Lower lobe of right lung (tissue), 2 donors: ENCODE measurements around the gene LRRC26. TPM values are rescaled to one million over a fixed set of nuclear protein-coding genes. Genes with fewer than 3 reads are reported as not detected.
"Not testable (repeated sequence)": the region's sequence is repeated elsewhere in the genome, so short reads cannot be mapped to it uniquely, and the experiment has no call there.

Experiments
- ATAC-seq, 2 donors: fragments of 200-7000 bp; cut with Tn5 transposase; one replicate each; pipeline ENCODE4 v1.9.1; 2020 to 2022; ENCODE audit warnings: mild to moderate bottlenecking in 2 of 2, moderate library complexity in 2 of 2
- DNase-seq: peaks from one replicate; pipeline ENCODE4 v3.0.0-alpha.2; 2020
- H3K27ac ChIP-seq: fragments of 200-600 bp; one replicate; pipeline ENCODE4 v1.8.0; 2022
- H3K27me3 ChIP-seq: fragments of 200-600 bp; one replicate; pipeline ENCODE4 v1.8.0; 2022; ENCODE audit warnings: low read depth
- H3K36me3 ChIP-seq: fragments of 200-600 bp; one replicate; pipeline ENCODE4 v1.8.0; 2022; ENCODE audit warnings: mild to moderate bottlenecking
- H3K4me1 ChIP-seq: fragments of 200-600 bp; one replicate; pipeline ENCODE4 v1.8.0; 2022
- H3K4me3 ChIP-seq: fragments of 200-600 bp; one replicate; pipeline ENCODE4 v1.8.0; 2022; ENCODE audit warnings: mild to moderate bottlenecking
- H3K9me3 ChIP-seq: fragments of 200-600 bp; one replicate; pipeline ENCODE4 v1.8.0; 2022
- CTCF ChIP-seq: fragments of 200-600 bp; IDR thresholded peaks from one replicate; pipeline ENCODE4 v1.8.0; 2022; ENCODE audit warnings: antibody characterized with exemption, mild to moderate bottlenecking
- intact Hi-C: fragments of 100-400 bp; cut with DNase I; formaldehyde crosslinking; loops from one replicate; pipeline ENCODE4 v1.11.0; 2022
- microRNA-seq: library from miRNA; unstranded; fragments of <30 nt; microRNA quantifications from one replicate; pipeline ENCODE4 v1.2.0, GENCODE V29; 2020; ENCODE audit warnings: borderline number of aligned reads
- total RNA-seq: library from RNA; stranded (reverse); fragmentation: NEBNext Ultra II Directional; extraction: Animal tissue kit (Norgen Biotek cat#: 25700); gene quantifications from one replicate; pipeline ENCODE4 v1.2.1, GENCODE V29; 2021
- donor health status: DM: no; HTN: yes; CAD: no; lungs with severe emphysema.

The LRRC26 gene
- total RNA-seq, 1 donor from 2014 or later: 1.0 TPM

GRCh38 chr9:137127301-137128157 is 42.3 kb downstream of the LRRC26 start:
- ATAC-seq (peak; percentile 6 to 41), DNase-seq (no peak)
- H3K36me3 ChIP-seq: no peaks in the 10 kb centered on the region
- H3K27ac ChIP-seq: peak overlapping the region; percentile 80
- TF ChIP-seq CTCF: no peak
- intact Hi-C loops: no loop called here
- peak overlapping the region; percentile 80 for H3K4me3 ChIP-seq
- H3K4me1 ChIP-seq: peaks cover 31% of the 10 kb centered on the region
- peaks cover 8% of the 10 kb centered on the region for H3K27me3 ChIP-seq
- no peaks in the 10 kb centered on the region for H3K9me3 ChIP-seq

GRCh38 chr9:137126786-137127185 is 43.1 kb downstream of the LRRC26 start:
- intact Hi-C loops: no loop called here
- H3K27ac ChIP-seq: peak overlapping the region; percentile 80

GRCh38 chr9:137123952-137124462 is 45.8 kb downstream of the LRRC26 start:
- ATAC-seq, H3K27me3 ChIP-seq, H3K27ac ChIP-seq, DNase-seq, H3K4me3 ChIP-seq, H3K9me3 ChIP-seq, H3K36me3 ChIP-seq, intact Hi-C loops: not testable (repeated sequence)
- peaks cover 29% of the 10 kb centered on the region for H3K4me1 ChIP-seq

More at GRCh38 chr9:137126786-137127185, 43.1 kb downstream of the LRRC26 start:
- H3K4me3 ChIP-seq: peak overlapping the region; percentile 80
- H3K36me3 ChIP-seq: no peaks in the 10 kb centered on the region
- no peak for TF ChIP-seq CTCF
- peaks cover 31% of the 10 kb centered on the region for H3K4me1 ChIP-seq
- ATAC-seq (no peak), DNase-seq (no peak)
- H3K27me3 ChIP-seq: peaks cover 5% of the 10 kb centered on the region
- no peaks in the 10 kb centered on the region for H3K9me3 ChIP-seq

GRCh38 chr9:137123468-137123837 is 46.4 kb downstream of the LRRC26 start:
- TF ChIP-seq CTCF: no peak
- intact Hi-C loops: no loop called here

GRCh38 chr9:137122796-137123467 is 46.9 kb downstream of the LRRC26 start:
- peaks cover 18% of the 10 kb centered on the region for H3K4me1 ChIP-seq
- H3K4me3 ChIP-seq, H3K36me3 ChIP-seq, H3K9me3 ChIP-seq, ATAC-seq, H3K27ac ChIP-seq, DNase-seq, H3K27me3 ChIP-seq, intact Hi-C loops: not testable (repeated sequence)

More at GRCh38 chr9:137123468-137123837, 46.4 kb downstream of the LRRC26 start:
- no peak for DNase-seq
- no peaks in the 10 kb centered on the region for H3K9me3 ChIP-seq
- no peaks in the 10 kb centered on the region for H3K27me3 ChIP-seq
- H3K36me3 ChIP-seq: no peaks in the 10 kb centered on the region
- H3K4me1 ChIP-seq: peaks cover 23% of the 10 kb centered on the region
- no peak overlapping the region for H3K27ac ChIP-seq
- H3K4me3 ChIP-seq: no peak overlapping the region
- no peak for ATAC-seq

- intact Hi-C loops, ATAC-seq, H3K36me3 ChIP-seq, H3K27me3 ChIP-seq, H3K4me3 ChIP-seq, DNase-seq, H3K9me3 ChIP-seq, H3K27ac ChIP-seq: not testable (repeated sequence)
- peaks cover 10% of the 10 kb centered on the region for H3K4me1 ChIP-seq
Observed at GRCh38 chr9:137121927-137122795, 47.7 kb downstream of the LRRC26 start.

Small RNA genes lying within 50 kb of the gene (microRNA-seq; reads per million reads assigned to microRNA genes)
- gene MIR3621: not detected

Other genes starting within 250 kb of the LRRC26 start
- gene FBXW5, start 225.3 kb downstream of the LRRC26 start, total RNA-seq: 83.2 TPM
- gene C8G, start 224.8 kb downstream of the LRRC26 start, total RNA-seq: 2.2 TPM
- gene LCN12, start 217.8 kb downstream of the LRRC26 start, total RNA-seq: 1.9 TPM
- 225 TPM for gene PTGDS, start 192.5 kb downstream of the LRRC26 start, total RNA-seq
- 1.9 TPM for gene LCNL1, start 187.1 kb downstream of the LRRC26 start, total RNA-seq
- 45.1 TPM for gene PAXX, start 177.6 kb downstream of the LRRC26 start, total RNA-seq
- 49.3 TPM for gene CLIC3, start 173.5 kb downstream of the LRRC26 start, total RNA-seq
- gene ABCA2, start 141.8 kb downstream of the LRRC26 start, total RNA-seq: 45.0 TPM
- 1.1 TPM for gene FUT7, start 138.0 kb downstream of the LRRC26 start, total RNA-seq
- 124 TPM for gene NPDC1, start 123.9 kb downstream of the LRRC26 start, total RNA-seq
- 0.62 TPM for gene ENTPD2, start 116.0 kb downstream of the LRRC26 start, total RNA-seq
- gene SAPCD2, start 99.5 kb downstream of the LRRC26 start, total RNA-seq: 0.86 TPM
- 29.7 TPM for gene UAP1L1, start 92.5 kb downstream of the LRRC26 start, total RNA-seq
- 41.9 TPM for gene MAN1B1, start 83.1 kb downstream of the LRRC26 start, total RNA-seq
- 190 TPM for gene DPP7, start 55.3 kb downstream of the LRRC26 start, total RNA-seq
- 0.92 TPM for gene GRIN1, start 30.9 kb downstream of the LRRC26 start, total RNA-seq
- not detected for gene TMEM210, start 2.0 kb upstream of the LRRC26 start, total RNA-seq
- 58.2 TPM for gene ANAPC2, start 18.5 kb upstream of the LRRC26 start, total RNA-seq
- gene SSNA1, start 18.6 kb upstream of the LRRC26 start, total RNA-seq: 57.6 TPM
- gene TPRN, start 30.7 kb upstream of the LRRC26 start, total RNA-seq: 17.8 TPM
- gene TMEM203, start 35.6 kb upstream of the LRRC26 start, total RNA-seq: 26.6 TPM
- gene NDOR1, start 35.6 kb upstream of the LRRC26 start, total RNA-seq: 15.6 TPM
- 5.8 TPM for gene RNF208, start 52.2 kb upstream of the LRRC26 start, total RNA-seq
- gene CYSRT1, start 55.1 kb upstream of the LRRC26 start, total RNA-seq: 0.59 TPM
- gene RNF224, start 57.5 kb upstream of the LRRC26 start, total RNA-seq: 0.21 TPM
- not detected for gene SLC34A3, start 60.9 kb upstream of the LRRC26 start, total RNA-seq
- gene TUBB4B, start 71.2 kb upstream of the LRRC26 start, total RNA-seq: 208 TPM
- gene STPG3, start 81.2 kb upstream of the LRRC26 start, total RNA-seq: 0.38 TPM
- gene NELFB, start 85.3 kb upstream of the LRRC26 start, total RNA-seq: 44.7 TPM
- 27.2 TPM for gene TOR4A, start 107.7 kb upstream of the LRRC26 start, total RNA-seq
- gene NRARP, start 132.2 kb upstream of the LRRC26 start, total RNA-seq: 6.5 TPM